ENCODE measurements around the gene DSCAML1. TPM values are rescaled to one million over a fixed set of nuclear protein-coding genes. Genes with fewer than 3 reads are reported as not detected.

The DSCAML1 gene
- polyA plus RNA-seq, 1 donor, result 2.8 TPM

DNA sequence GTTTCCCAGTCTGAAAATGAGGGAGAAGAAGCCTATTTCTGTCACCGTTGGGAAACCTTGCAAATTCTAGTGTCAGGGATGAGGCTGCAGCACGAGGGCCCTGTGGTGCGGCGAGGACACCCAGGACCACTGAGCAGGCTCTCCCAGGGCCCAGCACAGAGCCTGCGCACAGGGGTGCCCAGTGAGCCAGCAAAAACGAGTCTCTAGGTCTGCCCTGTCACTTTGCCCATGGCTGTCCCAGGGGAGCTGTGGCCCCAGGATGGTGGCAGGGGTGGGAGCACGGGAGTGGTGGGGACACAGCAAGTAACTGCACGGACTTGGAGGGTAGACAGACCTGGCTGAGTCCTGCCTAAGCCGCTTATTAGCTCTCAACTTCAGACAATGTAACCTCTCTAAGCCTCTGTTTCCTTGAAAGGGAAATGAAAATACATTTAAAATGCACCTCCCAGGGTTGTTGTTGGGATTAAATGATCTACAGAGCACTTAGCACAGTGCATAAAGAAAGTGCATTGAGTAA, 44.2 kb downstream of the DSCAML1 start:
- no peak for DNase-seq

DNA sequence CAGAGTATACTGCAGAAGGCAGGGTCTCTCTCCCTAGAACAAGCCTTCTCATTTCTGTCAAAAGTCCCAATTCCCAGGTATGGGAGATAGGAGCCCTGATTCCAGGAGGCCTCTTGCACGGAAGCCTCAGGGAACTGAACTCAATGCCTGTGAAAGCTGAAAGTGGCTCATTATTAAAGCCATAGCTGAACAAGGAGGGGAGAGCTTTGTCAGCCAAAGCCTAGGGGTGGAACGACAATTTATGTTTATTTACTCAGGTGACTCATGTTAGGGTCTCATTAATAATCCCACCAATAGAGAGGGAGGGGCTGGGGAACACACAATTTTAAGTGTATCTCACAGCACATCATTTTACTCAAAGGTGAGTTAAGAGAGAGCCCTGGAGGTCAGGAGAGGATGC, 44.9 kb downstream of the DSCAML1 start:
- no peak for DNase-seq

DNA sequence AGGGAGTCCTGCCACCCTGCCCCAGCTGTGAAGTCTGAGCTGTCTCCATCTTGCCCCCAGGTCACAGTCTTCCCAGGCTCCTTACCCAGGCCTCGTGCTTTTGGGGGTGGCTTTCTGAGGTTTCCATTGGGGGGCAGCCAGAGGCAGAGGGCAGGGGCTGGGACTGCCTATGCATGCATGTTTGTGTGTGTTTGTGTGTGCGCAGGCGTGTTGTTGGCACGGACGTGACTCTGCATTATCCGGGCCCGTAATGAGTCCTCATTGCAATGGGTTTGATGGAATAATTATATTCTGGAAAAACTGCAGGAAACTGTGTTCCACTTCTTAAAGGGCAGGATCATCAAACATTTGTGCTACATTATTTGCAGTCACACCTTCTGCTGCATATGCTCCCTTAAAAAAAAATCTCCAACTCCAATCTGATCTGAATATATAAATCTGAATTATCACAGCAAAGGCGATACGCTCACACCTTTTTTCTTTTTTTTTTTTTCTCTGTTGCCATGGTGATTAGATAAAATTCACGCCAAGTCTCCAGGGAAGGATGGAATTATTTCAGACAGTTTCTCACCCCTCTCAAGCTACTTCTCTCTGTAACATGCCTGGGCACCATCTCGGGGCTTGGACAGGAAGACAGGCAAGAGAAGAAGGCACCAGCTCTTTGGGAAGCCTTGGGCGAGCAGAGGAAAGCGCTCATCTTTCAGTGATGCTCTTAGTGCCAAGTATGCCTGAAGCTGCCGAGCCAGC, 45.9 kb downstream of the DSCAML1 start:
- no peak for DNase-seq

DNA sequence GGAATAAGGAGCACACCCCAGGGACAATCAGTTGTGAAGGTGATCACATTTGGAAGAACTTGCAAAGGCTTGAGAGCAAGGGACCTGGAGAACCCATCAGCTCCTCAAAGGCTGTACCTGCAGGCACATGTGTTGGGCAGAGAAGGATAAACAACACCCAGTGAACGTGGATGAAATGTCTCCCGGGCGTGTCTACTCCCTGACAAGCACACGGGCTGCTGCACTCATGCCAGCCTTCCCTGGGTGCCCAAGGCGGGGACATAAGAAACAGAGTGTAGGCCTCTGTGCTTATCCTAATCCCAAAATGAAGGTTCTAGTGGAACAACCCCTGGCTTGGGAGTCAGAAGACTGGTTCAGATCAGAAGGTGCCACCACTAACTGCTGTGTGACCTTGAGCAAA, 46.7 kb downstream of the DSCAML1 start:
- DNase-seq, result no peak

DNA sequence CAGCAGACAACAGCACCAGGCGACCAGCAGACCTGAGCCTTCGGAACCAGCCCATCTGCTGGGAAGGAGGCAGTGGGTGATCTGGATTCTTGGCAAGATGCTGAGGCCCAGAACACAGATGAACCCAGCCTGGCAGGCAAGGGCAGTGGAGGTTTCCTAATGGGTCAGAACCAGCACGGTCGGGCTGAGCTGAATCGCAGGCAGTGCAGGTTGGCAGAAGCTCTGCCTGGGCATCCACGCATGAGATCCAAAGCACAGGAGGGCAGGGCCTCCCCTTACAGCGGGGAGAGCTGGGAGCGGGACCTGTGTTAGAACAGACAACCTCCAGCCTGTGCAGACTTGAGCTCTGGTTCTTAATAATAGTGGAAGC, 47.5 kb downstream of the DSCAML1 start:
- DNase-seq, result no peak

DNA sequence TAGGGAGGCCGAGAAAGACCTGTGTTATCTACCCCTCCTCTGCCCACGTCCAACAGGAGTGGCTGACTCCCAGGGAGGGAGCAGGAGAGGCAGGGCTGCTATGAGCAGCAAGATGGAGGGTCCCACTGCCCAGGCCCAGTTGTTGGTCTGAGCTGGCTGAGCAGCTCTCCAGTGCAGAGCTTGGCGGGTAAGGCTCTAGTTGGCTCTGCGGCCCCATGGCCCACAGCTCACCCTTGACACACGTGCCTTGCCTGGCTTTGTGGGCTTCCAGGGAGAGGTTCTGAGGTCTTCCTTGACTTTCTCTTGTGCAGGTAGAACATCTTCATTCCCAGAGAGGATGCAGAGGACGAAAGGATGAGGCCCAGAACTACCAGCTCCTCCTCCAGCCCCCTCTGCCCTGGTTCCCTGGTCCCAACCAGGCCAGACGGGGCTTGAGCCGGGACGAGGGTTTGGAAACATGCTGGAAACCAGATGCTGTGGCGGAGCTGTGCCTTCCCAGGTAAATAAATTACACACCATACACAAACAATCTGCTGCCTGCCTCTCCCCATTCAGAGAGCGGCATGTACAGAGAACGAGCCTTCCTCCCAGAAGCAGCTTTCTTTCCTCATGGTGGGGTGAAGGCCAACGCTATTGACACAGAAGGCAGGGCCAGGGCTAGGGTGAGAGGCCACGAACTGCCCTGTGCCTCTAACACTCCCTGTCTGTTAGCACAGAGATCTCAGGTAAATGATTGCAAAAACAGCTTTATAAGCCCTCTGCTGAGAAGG, 48.1 kb downstream of the DSCAML1 start:
- no peak for DNase-seq

DNA sequence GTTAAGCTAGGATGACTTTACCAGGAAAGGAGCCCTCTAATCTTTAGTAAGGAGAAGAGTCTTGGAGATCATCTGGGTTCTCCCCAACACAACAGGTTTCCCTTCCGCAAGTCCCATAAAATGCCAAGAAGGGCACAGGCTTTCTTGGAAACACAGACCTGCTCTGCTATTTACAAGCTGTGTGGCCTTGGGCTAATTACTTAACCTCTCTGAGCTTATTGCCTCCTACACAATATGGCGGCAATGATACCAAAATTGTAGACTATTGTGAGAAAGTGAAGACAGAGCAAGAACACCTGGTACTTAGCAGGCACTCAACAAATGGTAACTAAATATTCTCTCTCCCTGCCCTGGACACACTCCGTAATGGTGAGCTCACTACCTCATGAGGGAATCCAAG, 49.1 kb downstream of the DSCAML1 start:
- no peak for DNase-seq

DNA sequence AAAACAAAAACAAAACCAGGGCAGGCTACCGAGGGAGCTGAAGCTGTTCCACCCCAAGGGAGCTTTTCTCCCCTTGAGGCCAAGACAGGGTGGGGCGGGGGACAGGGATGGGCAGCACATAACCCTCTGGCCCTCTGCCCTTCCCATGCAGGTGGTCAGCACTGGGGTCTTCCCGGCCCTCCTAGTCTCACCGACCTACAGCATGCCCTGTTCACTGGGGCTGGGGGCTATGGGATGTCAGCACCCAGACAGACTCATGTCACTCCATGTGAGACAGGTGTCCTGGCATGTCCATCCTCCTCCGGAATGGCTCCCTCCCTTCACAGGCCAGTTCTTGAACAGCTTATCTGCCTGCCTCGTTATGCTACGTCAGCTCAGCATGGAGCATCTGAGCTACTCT, 51.7 kb downstream of the DSCAML1 start:
- DNase-seq, result no peak

DNA sequence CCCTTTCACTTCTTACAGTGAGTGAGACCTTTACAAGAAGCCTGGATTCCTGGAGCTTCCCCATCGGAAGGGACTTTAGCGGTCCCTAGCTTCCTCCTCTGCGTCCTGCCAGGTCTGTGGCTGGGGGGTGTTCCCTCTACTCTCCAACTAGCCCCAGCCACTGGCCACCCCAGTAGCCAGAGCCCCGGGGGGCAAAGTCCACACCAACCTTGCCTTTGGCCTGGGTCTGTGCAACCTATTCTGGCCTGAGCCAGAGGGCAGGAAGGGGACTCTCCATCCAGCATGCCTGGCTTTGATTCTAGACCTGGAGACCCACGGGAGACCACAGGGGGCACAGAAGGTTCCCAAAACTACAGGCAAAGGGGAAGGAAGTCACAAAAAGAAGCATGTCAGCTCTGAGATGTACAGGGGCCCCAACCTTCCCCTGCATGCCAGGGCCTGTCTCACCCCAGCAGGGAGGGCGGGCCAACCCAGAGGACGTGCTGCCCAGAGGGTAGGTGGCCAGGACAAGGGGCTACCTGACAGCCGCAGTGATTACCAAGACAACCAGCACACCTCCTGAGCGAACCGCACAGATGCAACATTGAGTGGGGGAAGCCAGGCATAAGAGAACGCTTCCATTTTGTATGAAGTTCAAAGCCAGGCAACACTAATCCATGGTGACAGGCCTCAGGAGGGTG, 52.4 kb downstream of the DSCAML1 start:
- DNase-seq, result no peak

DNA sequence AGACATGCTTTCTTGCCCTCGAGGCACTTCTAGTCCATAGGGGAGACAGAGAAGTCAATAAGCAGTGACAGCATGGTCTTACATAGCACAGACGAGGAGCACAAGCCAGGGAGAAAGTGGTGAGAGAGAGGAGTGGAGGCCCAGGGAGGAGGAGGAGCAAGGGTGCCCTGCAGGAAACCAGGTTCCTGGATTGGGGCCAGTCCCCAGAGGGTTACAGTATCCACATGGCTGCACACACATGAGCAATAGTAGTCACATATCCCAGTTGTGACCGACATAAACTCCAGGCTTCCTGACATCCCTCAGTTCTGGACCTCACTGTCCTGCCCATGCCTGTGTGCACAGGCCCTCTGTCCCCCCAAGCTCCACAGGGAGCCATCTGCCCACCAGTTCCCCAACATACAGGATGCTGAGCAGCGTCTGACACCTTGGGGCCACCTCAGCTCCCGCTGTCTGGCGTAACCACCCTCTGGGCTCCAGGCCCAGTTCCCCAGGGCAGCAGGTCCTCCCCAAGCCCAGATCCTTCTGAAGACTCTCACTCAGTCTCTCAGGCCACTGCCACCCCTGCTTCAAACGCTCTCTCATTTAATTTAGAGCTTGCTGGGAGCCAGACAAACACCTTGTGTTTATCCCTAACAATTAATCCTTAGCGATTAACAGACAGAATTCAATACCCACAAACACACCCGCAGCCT, 53.7 kb downstream of the DSCAML1 start:
- no peak for DNase-seq

DNA sequence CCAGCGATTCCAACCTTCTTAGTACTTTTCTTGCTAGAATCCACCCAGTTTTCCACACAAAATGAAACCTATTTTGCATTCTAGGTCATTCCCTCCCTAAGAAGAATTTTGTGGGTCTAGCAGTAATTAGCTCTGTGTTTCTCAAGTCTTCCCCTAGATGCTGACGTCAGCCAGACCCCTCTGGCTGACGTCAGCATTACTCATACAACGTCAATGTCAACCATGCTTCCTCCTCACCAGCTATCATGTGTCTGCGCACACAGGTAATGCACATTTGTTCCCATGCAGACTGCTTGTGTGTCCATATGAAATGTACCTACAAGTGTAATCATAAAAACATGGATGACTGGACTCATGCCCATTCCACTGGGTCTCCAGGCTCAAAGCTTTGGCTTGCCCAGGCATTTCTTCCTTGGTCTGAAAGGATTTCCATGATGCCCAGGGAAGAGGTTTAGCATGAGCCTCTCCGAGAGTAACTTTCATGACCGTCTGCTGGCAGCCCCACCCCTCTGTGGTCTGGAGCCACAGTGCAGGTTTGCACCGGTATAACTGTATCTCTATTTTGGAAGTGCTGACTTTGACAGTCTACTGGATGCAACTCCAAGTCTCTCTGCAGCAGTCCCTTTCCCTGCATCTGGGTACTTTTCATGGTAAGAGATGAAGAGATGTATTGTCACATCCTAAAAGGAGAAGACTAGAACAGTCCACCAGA, 58.6 kb downstream of the DSCAML1 start:
- DNase-seq, result no peak

DNA sequence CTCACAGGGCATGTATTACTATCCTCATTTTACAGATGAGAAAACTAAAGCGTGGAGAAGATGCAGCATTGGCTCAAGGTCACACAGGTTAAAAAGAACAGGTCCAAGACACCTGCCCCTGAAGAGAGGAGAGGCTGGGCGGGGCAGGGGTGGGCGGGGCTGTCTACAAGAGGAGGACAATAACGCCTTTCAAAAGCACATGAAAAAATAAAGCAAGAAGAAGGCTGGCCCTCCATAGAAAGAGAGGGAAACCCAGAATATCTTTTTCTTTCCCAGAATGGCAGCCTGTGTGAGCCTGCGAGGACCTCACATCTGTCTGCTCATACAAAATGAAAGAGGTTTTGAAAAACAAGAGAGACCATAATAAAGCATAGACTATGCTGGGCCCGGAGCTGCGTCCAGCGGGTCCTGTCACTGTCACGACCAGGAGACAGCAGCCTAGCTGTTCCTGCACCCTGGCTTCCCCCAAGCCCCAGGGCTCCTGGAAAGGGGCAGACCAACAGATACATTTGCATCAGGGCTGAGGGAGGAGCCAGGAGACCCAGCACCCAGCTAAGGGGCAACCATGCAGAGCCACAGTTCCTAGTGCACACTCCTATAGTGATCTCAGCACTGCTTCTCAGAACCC, 61.6 kb downstream of the DSCAML1 start:
- DNase-seq, result no peak

DNA sequence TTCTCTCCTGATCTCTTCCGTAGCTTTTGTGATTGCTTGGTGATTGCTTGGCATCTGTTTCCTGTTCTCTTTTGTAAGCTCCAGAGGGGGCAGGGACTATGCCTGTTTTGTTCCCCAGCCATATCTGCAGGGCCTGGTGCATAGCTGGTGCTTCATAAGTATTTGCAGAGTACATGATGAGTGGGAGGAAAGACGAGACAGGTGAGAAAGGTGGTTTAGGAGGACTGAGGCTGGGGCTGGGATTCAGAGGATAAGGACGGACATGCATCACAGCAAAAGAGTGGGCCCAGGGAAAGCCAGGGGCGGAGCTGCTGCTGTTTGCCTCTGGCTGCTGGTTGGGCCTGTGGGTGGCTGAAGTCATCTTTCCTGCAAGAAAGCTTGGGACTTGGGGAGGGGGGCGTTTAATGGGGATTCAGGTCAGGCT, 62.4 kb downstream of the DSCAML1 start:
- DNase-seq, result no peak

DNA sequence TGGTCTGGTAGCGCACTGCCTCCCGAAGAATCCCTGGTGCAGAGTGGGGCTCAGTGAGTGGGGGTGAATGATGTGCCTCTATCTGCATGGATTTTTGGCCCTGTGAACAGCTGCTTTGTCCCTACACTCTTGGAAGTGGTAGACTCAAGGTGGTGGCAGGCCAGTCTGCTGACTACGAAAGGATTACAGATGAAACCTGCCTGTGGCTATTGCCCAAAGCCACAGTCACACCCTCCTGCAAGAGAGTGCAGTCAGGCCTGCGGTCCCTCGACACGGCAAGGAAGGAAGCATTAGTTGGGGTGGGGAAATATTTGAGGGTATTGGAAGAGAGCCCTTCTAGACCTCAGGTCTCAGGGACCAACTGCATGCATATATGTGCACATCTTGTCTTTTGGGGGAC, 63.7 kb downstream of the DSCAML1 start:
- DNase-seq, result no peak

DNA sequence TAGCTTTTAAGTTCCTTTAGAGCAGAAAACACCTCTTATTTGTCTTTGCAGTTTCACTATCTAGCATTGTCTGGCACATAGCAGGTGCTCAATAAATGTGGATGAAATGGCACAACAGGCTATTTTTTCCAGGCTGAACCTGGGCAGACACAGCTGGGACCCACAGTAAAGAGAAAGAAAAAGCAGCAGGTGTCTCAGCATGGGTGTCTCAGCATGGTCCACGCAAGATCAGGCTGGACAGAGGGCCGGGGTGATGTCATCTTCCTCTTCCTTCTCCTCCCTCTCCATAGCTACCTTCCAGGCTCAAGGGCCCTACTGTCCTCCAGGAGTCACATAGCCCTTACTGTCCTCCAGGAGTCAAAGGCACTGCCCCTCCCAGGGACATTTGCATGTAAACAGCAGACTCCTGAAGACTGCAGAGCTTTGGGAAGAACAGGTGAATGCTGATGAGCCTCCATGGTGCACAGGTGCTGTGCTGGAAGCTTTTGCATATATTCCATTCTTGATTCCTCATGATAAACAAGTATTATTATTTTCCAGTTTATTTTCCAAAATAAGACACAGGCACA, 65.2 kb downstream of the DSCAML1 start:
- no peak for DNase-seq

DNA sequence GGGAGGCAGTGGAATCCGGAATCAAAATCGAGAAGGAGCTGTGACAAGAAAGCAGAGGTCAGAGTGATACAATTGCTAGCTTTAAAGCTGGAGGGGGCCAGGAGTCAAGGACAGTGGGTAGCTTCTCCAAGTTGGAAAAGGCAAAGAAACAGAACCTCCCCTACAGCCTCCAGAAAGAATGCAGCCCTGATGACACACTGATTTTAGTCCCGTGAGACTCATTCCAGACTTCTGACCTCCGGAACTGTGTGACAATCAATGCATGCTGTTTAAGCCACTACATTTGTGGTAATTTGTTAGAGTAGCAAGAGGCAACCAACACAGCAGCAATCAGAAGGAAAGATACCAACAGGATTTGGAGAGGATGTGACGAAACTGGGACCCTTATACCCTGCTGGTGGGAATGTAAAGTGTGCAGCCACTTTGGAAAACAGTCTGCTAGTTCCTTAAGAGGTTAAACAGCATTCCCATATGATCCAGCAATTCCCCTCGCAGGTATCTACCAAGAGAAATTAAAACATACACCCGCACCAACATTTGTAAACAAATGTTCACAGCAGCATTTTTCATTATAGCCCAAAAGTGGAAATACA, 66.7 kb downstream of the DSCAML1 start:
- DNase-seq, result no peak

DNA sequence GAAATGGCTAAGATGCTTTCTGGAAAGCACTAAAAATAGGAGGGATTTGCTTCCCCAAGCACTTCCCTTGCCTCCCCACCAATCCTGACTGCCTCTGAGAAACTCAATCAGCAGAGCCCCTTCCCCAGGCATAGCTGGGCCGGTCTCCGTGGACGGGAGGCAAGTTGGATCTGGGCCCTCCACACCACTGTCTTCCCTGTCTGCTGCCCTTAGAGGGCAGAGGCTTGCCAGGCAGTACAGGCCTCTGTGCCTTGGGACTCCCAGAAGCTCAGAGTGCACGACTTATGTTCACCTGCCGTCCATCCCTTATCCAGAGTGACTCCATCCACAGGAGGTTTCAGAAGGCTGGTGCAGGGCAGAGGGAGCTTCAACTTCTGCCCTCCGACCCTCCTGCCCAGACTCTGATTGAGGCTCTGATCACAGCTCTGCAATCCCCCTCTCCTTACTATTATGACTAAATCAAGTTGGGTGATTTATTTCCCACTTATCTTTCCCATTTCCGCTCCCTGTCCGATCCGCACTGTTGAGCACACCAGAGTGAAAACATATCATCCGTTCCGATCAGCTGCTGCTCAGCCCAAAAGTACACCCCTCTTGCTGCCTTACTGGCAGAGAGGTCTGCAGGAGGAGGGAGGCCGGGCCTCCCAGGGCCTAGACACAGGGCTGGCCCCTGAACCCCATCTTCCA, 71.8 kb downstream of the DSCAML1 start:
- DNase-seq, result no peak

DNA sequence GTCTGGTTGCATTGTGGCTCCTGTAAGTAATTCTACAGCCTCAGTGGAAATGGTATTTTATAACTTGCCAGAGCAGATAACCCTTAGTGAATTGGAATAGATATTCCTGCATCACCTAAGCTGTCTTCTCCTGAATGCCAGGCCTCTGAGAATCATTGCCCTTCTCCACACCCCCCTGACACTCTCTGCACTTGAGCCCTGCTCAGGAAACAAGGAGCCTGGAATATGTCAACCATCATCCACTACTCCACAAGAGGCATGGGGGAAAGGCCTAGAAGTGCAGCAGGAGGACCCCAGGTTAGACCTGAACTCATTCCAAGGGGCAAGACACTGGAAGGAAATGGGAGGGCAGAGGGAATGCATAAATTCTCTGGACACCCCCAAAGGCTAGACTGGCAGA, 72.4 kb downstream of the DSCAML1 start:
- no peak for DNase-seq

DNA sequence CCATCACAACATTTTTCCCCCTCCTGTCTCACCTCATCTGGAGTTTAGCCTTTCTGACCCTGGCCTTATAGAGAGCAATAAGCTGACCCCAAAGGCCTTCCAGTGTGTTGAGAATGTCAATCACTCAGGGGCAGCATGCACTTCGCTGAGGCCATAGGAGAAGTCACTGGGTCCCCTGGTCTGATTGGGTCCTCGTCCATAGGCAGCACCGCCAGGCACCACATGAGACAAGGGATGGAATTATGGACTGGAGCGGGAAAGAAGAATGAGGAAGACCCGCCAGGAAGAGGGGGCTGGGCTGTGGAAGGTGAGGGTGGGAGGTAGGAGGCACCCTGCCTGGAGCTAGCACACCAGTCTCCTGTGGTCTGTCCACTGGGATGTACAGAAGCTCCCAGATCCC, 72.9 kb downstream of the DSCAML1 start:
- no peak for DNase-seq

Data from left kidney (tissue), 2 donors.